Upper lobe of left lung (tissue), 4 donors: ENCODE results near the gene ERG.

Experiments
- CTCF ChIP-seq, 6 experiments: fragments of 450-650 bp in 4 of 6; fragments of 200-600 bp in 2 of 6; sonication (generic) in 2 of 6; IDR thresholded peaks; one replicate each; pipeline ENCODE4 v1.5.1; 2016 to 2019; ENCODE audit warnings: antibody characterized with exemption in 6 of 6
- POLR2A ChIP-seq, 4 donors: fragments of 450-650 bp; IDR thresholded peaks; one replicate each; pipeline ENCODE4 v1.5.1; 2016 to 2017; ENCODE audit warnings: antibody characterized with exemption in 4 of 4, mild to moderate bottlenecking in 2 of 4
- POLR2AphosphoS5 ChIP-seq, 2 donors: sonication (generic); formaldehyde crosslinking; IDR thresholded peaks; one replicate each; pipeline ENCODE4 v1.5.1; 2017; ENCODE audit warnings: antibody characterized with exemption in 2 of 2

GRCh38 chr21:38417726-38418125 is 80.6 kb downstream of the ERG start:
- no peak for TF ChIP-seq CTCF (IDR thresholded peaks at IDR 0.05)
- TF ChIP-seq POLR2AphosphoS5 (IDR thresholded peaks at IDR 0.05): no peak
- no peak for TF ChIP-seq POLR2A (IDR thresholded peaks at IDR 0.05)
